ENCODE measurements around the gene MINDY3.
"Not testable (repeated sequence)": the region's sequence is repeated elsewhere in the genome, so short reads cannot be mapped to it uniquely, and the experiment has no call there.

MINDY3 gene

GRCh38 chr10:15853800-15854199 is 6.5 kb downstream of the MINDY3 start:
- no peak for DNase-seq

- DNase-seq: no peak
Measured at GRCh38 chr10:15852111-15852557, 8.2 kb downstream of the MINDY3 start.

GRCh38 chr10:15850337-15850978 is 9.8 kb downstream of the MINDY3 start:
- not testable (repeated sequence) for DNase-seq

GRCh38 chr10:15849316-15849715 is 11.0 kb downstream of the MINDY3 start:
- DNase-seq: no peak

- no peak for DNase-seq
Measured at GRCh38 chr10:15847481-15847880, 12.8 kb downstream of the MINDY3 start.

- DNase-seq: no peak
Measured at GRCh38 chr10:15844517-15844916, 15.8 kb downstream of the MINDY3 start.

GRCh38 chr10:15843695-15844094 is 16.6 kb downstream of the MINDY3 start:
- DNase-seq: no peak

GRCh38 chr10:15842556-15843169 is 17.6 kb downstream of the MINDY3 start:
- no peak for DNase-seq

GRCh38 chr10:15841696-15842095 is 18.6 kb downstream of the MINDY3 start:
- no peak for DNase-seq

- no peak for DNase-seq
Measured at GRCh38 chr10:15836807-15837206, 23.5 kb downstream of the MINDY3 start.

- DNase-seq: no peak
Measured at GRCh38 chr10:15829495-15829894, 30.8 kb downstream of the MINDY3 start.

- no peak for DNase-seq
Measured at GRCh38 chr10:15824498-15824897, 35.8 kb downstream of the MINDY3 start.

GRCh38 chr10:15822131-15822530 is 38.2 kb downstream of the MINDY3 start:
- no peak for DNase-seq

- no peak for DNase-seq
Measured at GRCh38 chr10:15821046-15821683, 39.1 kb downstream of the MINDY3 start.

- DNase-seq: no peak
Measured at GRCh38 chr10:15817409-15818046, 42.8 kb downstream of the MINDY3 start.

- DNase-seq: no peak
Measured at GRCh38 chr10:15815242-15815885, 44.9 kb downstream of the MINDY3 start.

- no peak for DNase-seq
Measured at GRCh38 chr10:15814565-15814964, 45.7 kb downstream of the MINDY3 start.

GRCh38 chr10:15813415-15813814 is 46.9 kb downstream of the MINDY3 start:
- no peak for DNase-seq

GRCh38 chr10:15809450-15809849 is 50.9 kb downstream of the MINDY3 start:
- DNase-seq: no peak

- DNase-seq: no peak
Measured at GRCh38 chr10:15808204-15808797, 52.0 kb downstream of the MINDY3 start.

- no peak for DNase-seq
Measured at GRCh38 chr10:15805395-15806058, 54.8 kb downstream of the MINDY3 start.

- no peak for DNase-seq
Measured at GRCh38 chr10:15804109-15804508, 56.2 kb downstream of the MINDY3 start.

All from NCI-H1930 (cell line).